ENCODE data around the gene PLCB1. TPM values are rescaled to one million over a fixed set of nuclear protein-coding genes. Genes with fewer than 3 reads are reported as not detected.

PLCB1 gene
- polyA plus RNA-seq, 12 donors, result 7.4 to 17.8 (median 10.6) TPM; not detected in 1

GRCh38 chr20:8647961-8648441 is 515.9 kb downstream of the PLCB1 start:
- peak; percentile 49 for DNase-seq

- DNase-seq, result no peak
Observed at GRCh38 chr20:8648466-8648865, 516.4 kb downstream of the PLCB1 start.

- DNase-seq, result no peak
Observed at GRCh38 chr20:8652396-8652795, 520.3 kb downstream of the PLCB1 start.

- no peak for DNase-seq
Observed at GRCh38 chr20:8654486-8654885, 522.4 kb downstream of the PLCB1 start.

- no peak for DNase-seq
Observed at GRCh38 chr20:8656335-8656734, 524.3 kb downstream of the PLCB1 start.

GRCh38 chr20:8657664-8658063 is 525.6 kb downstream of the PLCB1 start:
- DNase-seq, result no peak

- no peak for DNase-seq
Observed at GRCh38 chr20:8658103-8658502, 526.0 kb downstream of the PLCB1 start.

- peak; percentile 20 for DNase-seq
Observed at GRCh38 chr20:8661229-8661952, 529.3 kb downstream of the PLCB1 start.

GRCh38 chr20:8662433-8662954 is 530.4 kb downstream of the PLCB1 start:
- DNase-seq, result no peak

GRCh38 chr20:8663424-8663823 is 531.4 kb downstream of the PLCB1 start:
- DNase-seq, result no peak

- DNase-seq, result no peak
Observed at GRCh38 chr20:8664778-8665177, 532.7 kb downstream of the PLCB1 start.

GRCh38 chr20:8667306-8667705 is 535.2 kb downstream of the PLCB1 start:
- DNase-seq, result no peak

GRCh38 chr20:8670207-8670892 is 538.3 kb downstream of the PLCB1 start:
- no peak for DNase-seq

- no peak for DNase-seq
Observed at GRCh38 chr20:8670893-8671215, 538.8 kb downstream of the PLCB1 start.

- DNase-seq, result no peak
Observed at GRCh38 chr20:8671370-8671961, 539.4 kb downstream of the PLCB1 start.

GRCh38 chr20:8673116-8673515 is 541.0 kb downstream of the PLCB1 start:
- no peak for DNase-seq

GRCh38 chr20:8675896-8676295 is 543.8 kb downstream of the PLCB1 start:
- no peak for DNase-seq

GRCh38 chr20:8678098-8678776 is 546.2 kb downstream of the PLCB1 start:
- DNase-seq, result no peak

GRCh38 chr20:8689337-8689736 is 557.3 kb downstream of the PLCB1 start:
- DNase-seq, result no peak

- no peak for DNase-seq
Observed at GRCh38 chr20:8690074-8690473, 558.0 kb downstream of the PLCB1 start.

GRCh38 chr20:8693709-8694108 is 561.6 kb downstream of the PLCB1 start:
- no peak for DNase-seq

- no peak for DNase-seq
Observed at GRCh38 chr20:8700756-8701155, 568.7 kb downstream of the PLCB1 start.

All from muscle of arm (tissue), 12 donors.